HCEC 1CT (cell line): ENCODE measurements around the gene MRFAP1.

Experiments
- DNase-seq: peaks from one replicate; pipeline ENCODE4 v3.0.0-alpha.2; 2017

The MRFAP1 gene

GRCh38 chr4:6640292-6641163 is at the start of gene MRFAP1:
Gene MRFAP1, plus strand, starts transcription at chr4:6640685. Its CDS starts 178 bp downstream, at chr4:6640863.
- peak; percentile 90 for DNase-seq

- DNase-seq: no peak
Observed at GRCh38 chr4:6591313-6591712, 49.2 kb upstream of the MRFAP1 start.

GRCh38 chr4:6591781-6592180 is 48.7 kb upstream of the MRFAP1 start:
- DNase-seq: no peak

GRCh38 chr4:6592804-6593563 is 47.5 kb upstream of the MRFAP1 start:
- DNase-seq: no peak

- no peak for DNase-seq
Observed at GRCh38 chr4:6594341-6594740, 46.1 kb upstream of the MRFAP1 start.

- DNase-seq: no peak
Observed at GRCh38 chr4:6594826-6595355, 45.6 kb upstream of the MRFAP1 start.

- DNase-seq: no peak
Observed at GRCh38 chr4:6595897-6596537, 44.5 kb upstream of the MRFAP1 start.

GRCh38 chr4:6596948-6597347 is 43.5 kb upstream of the MRFAP1 start:
- no peak for DNase-seq

- no peak for DNase-seq
Observed at GRCh38 chr4:6598127-6598526, 42.4 kb upstream of the MRFAP1 start.

GRCh38 chr4:6598641-6599040 is 41.8 kb upstream of the MRFAP1 start:
- no peak for DNase-seq

GRCh38 chr4:6601661-6602250 is 38.7 kb upstream of the MRFAP1 start:
- DNase-seq: no peak

GRCh38 chr4:6602289-6602688 is 38.2 kb upstream of the MRFAP1 start:
- DNase-seq: no peak

GRCh38 chr4:6603128-6603527 is 37.4 kb upstream of the MRFAP1 start:
- no peak for DNase-seq

- DNase-seq: no peak
Observed at GRCh38 chr4:6605114-6605513, 35.4 kb upstream of the MRFAP1 start.

- no peak for DNase-seq
Observed at GRCh38 chr4:6605605-6606004, 34.9 kb upstream of the MRFAP1 start.

GRCh38 chr4:6606465-6607235 is 33.8 kb upstream of the MRFAP1 start:
- DNase-seq: no peak

- no peak for DNase-seq
Observed at GRCh38 chr4:6607368-6608055, 33.0 kb upstream of the MRFAP1 start.

- no peak for DNase-seq
Observed at GRCh38 chr4:6608758-6609414, 31.6 kb upstream of the MRFAP1 start.

- DNase-seq: no peak
Observed at GRCh38 chr4:6609415-6610079, 30.9 kb upstream of the MRFAP1 start.

- no peak for DNase-seq
Observed at GRCh38 chr4:6610856-6611430, 29.5 kb upstream of the MRFAP1 start.
